Panc1 (cell line): ENCODE measurements around the gene SLCO3A1. TPM values are rescaled to one million over a fixed set of nuclear protein-coding genes. Genes with fewer than 3 reads are reported as not detected.

Experiments used
- ATAC-seq: fragments of 200-7000 bp; cut with Tn5 transposase; 2 replicates; pipeline ENCODE4 v1.9.1; 2020; ENCODE audit warnings: mild to moderate bottlenecking, moderate library complexity
- BruUV-seq: library from RNA; stranded (reverse); fragments of 400-500 nt; replicated peaks from 2 replicates; lab custom pipeline; 2021; lab: Mats Ljungman, UMichigan
- CTCF ChIA-PET: fragments of 300-600 bp; sonication (Branson Sonifier 250); formaldehyde crosslinking; loops from one replicate; lab custom pipeline; 2022; ENCODE audit warnings: antibody characterized with exemption; lab: Charles Lee
- POLR2A ChIA-PET: fragments of 300-600 bp; sonication (Branson Sonifier 250); formaldehyde crosslinking; loops from one replicate; lab custom pipeline; 2022; ENCODE audit warnings: antibody characterized with exemption; lab: Charles Lee
- DNase-seq: peaks from one replicate; pipeline ENCODE4 v3.0.0-alpha.2; 2010; ENCODE audit warnings: low read depth, low spot score
- H3K27ac ChIP-seq: 2 replicates; pipeline ENCODE4 v1.5.1; 2011; ENCODE audit warnings: mild to moderate bottlenecking, low read length, inconsistent platforms
- H3K27me3 ChIP-seq: fragments of 200-500 bp; sonication (Bioruptor generic); 2 replicates; pipeline ENCODE4 v1.6.0; 2014; ENCODE audit warnings: low read length, inconsistent platforms; ENCODE audit not compliant: control insufficient read depth, insufficient read depth
- H3K36me3 ChIP-seq: fragments of 200-500 bp; sonication (Bioruptor generic); 2 replicates; pipeline ENCODE4 v1.5.1; 2014; ENCODE audit warnings: inconsistent platforms, mild to moderate bottlenecking, low read length, moderate library complexity; ENCODE audit not compliant: control insufficient read depth, insufficient read depth
- H3K4me1 ChIP-seq: 2 replicates; pipeline ENCODE4 v1.5.1; 2011; ENCODE audit warnings: inconsistent platforms, mild to moderate bottlenecking, low read length, moderate library complexity; ENCODE audit not compliant: control insufficient read depth, insufficient read depth
- H3K4me3 ChIP-seq, 2 experiments: 2 replicates each; pipeline ENCODE4 v1.5.1; 2011 to 2012; ENCODE audit warnings: low read depth in 2 of 2, low read length in 2 of 2, mild to moderate bottlenecking in 2 of 2, inconsistent platforms in 1 of 2, moderate library complexity in 1 of 2
- H3K9me3 ChIP-seq: fragments of 200-500 bp; sonication (Bioruptor generic); 2 replicates; pipeline ENCODE4 v1.5.1; 2014; ENCODE audit warnings: low read depth, mild to moderate bottlenecking, inconsistent platforms, low read length, moderate library complexity; ENCODE audit not compliant: control insufficient read depth, insufficient read depth
- POLR2AphosphoS5 ChIP-seq: IDR thresholded peaks from 2 replicates; pipeline ENCODE4 v1.6.1; 2012; ENCODE audit warnings: mild to moderate bottlenecking, low read depth, low read length, moderate library complexity
- SIN3A ChIP-seq: IDR thresholded peaks from 2 replicates; pipeline ENCODE4 v1.6.1; 2012; ENCODE audit warnings: low read depth, mild to moderate bottlenecking, low read length, moderate library complexity, borderline replicate concordance; ENCODE audit not compliant: insufficient read depth
- TCF7L2 ChIP-seq: IDR thresholded peaks from 2 replicates; pipeline ENCODE4 v1.6.1; 2011; ENCODE audit warnings: mild to moderate bottlenecking, low read depth, low read length, inconsistent platforms
- in situ Hi-C: cut with HindIII; loops from 2 replicates; pipeline ENCODE4 v1.10.0; 2016; ENCODE audit warnings: low sequenced_read_pairs, low pct_unique_long_range_greater_than_20kb
- intact Hi-C: fragments of 100-400 bp; cut with micrococcal nuclease; formaldehyde crosslinking; loops from one replicate; pipeline ENCODE4 v1.10.0; 2022; ENCODE audit not compliant: unreplicated experiment
- total RNA-seq: library from RNA; stranded (reverse); gene quantifications from one replicate; pipeline ENCODE4 v1.2.1, GENCODE V29; 2021; ENCODE audit not compliant: unreplicated experiment
- TF ChIP-seq, protein P1 (sequence below): fragments of 450-650 bp; IDR thresholded peaks from 2 replicates; pipeline ENCODE4 v1.5.1; 2017; ENCODE audit warnings: mild to moderate bottlenecking
- TF ChIP-seq, protein P2 (sequence below), 2 experiments: IDR thresholded peaks; 2 replicates each; pipeline ENCODE4 v1.6.1; 2011 to 2012; ENCODE audit warnings: low read depth in 2 of 2, control low read depth in 1 of 2, low read length in 1 of 2, mild to moderate bottlenecking in 1 of 2, moderate library complexity in 1 of 2; ENCODE audit not compliant: insufficient read depth in 1 of 2

SLCO3A1 gene
- total RNA-seq, 1 experiment from 2014 or later = 20.6 TPM

DNA sequence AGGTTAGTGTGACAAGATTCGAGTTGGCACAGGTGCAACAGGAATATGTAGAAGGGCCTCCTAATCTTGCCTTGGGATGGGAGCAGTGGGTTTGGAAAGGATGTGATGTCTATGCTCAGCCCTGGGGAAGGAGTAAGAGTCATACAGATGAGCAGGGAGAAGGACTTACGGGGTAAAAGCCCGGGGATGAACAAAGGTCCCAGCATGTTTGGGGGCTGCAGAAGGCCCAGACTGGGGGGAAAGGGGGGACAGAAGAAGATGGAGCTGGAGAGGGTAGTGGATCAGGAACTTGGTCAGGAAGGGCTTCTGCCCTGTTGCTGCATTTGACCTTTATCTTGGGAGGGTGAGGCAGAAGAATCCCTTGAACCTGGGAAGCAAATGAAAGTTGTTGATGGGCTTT, 300.1 kb downstream of the SLCO3A1 start:
- no peak overlapping the region for H3K27ac ChIP-seq
- intact Hi-C loops (no loop called here), in situ Hi-C loops (no loop called here)
- H3K4me3 ChIP-seq = no peak overlapping the region
- POLR2A ChIA-PET = no interaction called here
- ATAC-seq = no peak
- H3K9me3 ChIP-seq = no peaks in the 10 kb centered on the region
- BruUV-seq = no TSS peak
- no peak for TF ChIP-seq SIN3A
- TF ChIP-seq, protein P1, sequence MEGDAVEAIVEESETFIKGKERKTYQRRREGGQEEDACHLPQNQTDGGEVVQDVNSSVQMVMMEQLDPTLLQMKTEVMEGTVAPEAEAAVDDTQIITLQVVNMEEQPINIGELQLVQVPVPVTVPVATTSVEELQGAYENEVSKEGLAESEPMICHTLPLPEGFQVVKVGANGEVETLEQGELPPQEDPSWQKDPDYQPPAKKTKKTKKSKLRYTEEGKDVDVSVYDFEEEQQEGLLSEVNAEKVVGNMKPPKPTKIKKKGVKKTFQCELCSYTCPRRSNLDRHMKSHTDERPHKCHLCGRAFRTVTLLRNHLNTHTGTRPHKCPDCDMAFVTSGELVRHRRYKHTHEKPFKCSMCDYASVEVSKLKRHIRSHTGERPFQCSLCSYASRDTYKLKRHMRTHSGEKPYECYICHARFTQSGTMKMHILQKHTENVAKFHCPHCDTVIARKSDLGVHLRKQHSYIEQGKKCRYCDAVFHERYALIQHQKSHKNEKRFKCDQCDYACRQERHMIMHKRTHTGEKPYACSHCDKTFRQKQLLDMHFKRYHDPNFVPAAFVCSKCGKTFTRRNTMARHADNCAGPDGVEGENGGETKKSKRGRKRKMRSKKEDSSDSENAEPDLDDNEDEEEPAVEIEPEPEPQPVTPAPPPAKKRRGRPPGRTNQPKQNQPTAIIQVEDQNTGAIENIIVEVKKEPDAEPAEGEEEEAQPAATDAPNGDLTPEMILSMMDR = no peak
- TF ChIP-seq POLR2AphosphoS5 = no peak
- TF ChIP-seq, protein P2, sequence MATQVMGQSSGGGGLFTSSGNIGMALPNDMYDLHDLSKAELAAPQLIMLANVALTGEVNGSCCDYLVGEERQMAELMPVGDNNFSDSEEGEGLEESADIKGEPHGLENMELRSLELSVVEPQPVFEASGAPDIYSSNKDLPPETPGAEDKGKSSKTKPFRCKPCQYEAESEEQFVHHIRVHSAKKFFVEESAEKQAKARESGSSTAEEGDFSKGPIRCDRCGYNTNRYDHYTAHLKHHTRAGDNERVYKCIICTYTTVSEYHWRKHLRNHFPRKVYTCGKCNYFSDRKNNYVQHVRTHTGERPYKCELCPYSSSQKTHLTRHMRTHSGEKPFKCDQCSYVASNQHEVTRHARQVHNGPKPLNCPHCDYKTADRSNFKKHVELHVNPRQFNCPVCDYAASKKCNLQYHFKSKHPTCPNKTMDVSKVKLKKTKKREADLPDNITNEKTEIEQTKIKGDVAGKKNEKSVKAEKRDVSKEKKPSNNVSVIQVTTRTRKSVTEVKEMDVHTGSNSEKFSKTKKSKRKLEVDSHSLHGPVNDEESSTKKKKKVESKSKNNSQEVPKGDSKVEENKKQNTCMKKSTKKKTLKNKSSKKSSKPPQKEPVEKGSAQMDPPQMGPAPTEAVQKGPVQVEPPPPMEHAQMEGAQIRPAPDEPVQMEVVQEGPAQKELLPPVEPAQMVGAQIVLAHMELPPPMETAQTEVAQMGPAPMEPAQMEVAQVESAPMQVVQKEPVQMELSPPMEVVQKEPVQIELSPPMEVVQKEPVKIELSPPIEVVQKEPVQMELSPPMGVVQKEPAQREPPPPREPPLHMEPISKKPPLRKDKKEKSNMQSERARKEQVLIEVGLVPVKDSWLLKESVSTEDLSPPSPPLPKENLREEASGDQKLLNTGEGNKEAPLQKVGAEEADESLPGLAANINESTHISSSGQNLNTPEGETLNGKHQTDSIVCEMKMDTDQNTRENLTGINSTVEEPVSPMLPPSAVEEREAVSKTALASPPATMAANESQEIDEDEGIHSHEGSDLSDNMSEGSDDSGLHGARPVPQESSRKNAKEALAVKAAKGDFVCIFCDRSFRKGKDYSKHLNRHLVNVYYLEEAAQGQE (IDR thresholded peaks at IDR 0.05; ENCODE audit: insufficient read depth in 1 of 2, low read depth in 2 of 2, low read length in 1 of 2) = no peak
- TF ChIP-seq TCF7L2 = no peak
- H3K27me3 ChIP-seq = no peaks in the 10 kb centered on the region
- no peaks in the 10 kb centered on the region for H3K4me1 ChIP-seq
- no peak for DNase-seq
- CTCF ChIA-PET = no interaction called here
- no peaks in the 10 kb centered on the region for H3K36me3 ChIP-seq

DNA sequence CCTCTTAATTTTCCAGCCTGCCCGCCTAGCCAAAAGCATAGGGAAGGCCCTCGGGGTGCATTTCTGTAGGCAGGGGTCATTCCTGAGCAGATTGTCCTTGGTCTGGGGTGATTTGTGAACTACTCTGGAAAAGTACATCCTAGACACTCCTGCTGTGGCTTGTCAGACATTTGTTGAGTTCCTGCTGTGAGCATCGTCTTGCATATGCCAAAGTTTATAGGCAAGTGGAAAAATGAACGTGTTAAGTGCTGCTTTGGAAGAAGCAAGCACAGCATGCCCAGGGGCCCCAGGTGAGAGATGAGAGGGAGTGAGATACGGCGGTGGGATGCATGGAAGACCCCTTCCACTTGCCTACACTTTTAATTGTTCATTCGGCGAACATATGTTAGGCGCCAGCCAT, 302.4 kb downstream of the SLCO3A1 start:
- H3K36me3 ChIP-seq = no peaks in the 10 kb centered on the region
- in situ Hi-C loops = no loop called here

More for the DNA sequence above, 302.4 kb downstream of the SLCO3A1 start:
- ATAC-seq (no peak), DNase-seq (no peak)
- H3K9me3 ChIP-seq = no peaks in the 10 kb centered on the region
- intact Hi-C loops = no loop called here
- no peaks in the 10 kb centered on the region for H3K4me1 ChIP-seq
- TF ChIP-seq SIN3A (no peak), TCF7L2 (no peak), POLR2AphosphoS5 (no peak)
- TF ChIP-seq, protein P1 = no peak
- TF ChIP-seq, protein P2 (IDR thresholded peaks at IDR 0.05; ENCODE audit: insufficient read depth in 1 of 2, low read depth in 2 of 2, low read length in 1 of 2) = no peak
- H3K27me3 ChIP-seq = no peaks in the 10 kb centered on the region
- ChIA-PET POLR2A (no interaction called here), CTCF (no interaction called here)
- BruUV-seq = no TSS peak
- no peak overlapping the region for H3K27ac ChIP-seq
- no peak overlapping the region for H3K4me3 ChIP-seq
